Measurements from ENCODE around the gene TNFRSF19. TPM values are rescaled to one million over a fixed set of nuclear protein-coding genes. Genes with fewer than 3 reads are reported as not detected.
A peak's percentile ranks its signal among the peaks of the same experiment; 100 is the strongest.

TNFRSF19 gene
- total RNA-seq, 1 donor from 2014 or later = 19.0 TPM

DNA sequence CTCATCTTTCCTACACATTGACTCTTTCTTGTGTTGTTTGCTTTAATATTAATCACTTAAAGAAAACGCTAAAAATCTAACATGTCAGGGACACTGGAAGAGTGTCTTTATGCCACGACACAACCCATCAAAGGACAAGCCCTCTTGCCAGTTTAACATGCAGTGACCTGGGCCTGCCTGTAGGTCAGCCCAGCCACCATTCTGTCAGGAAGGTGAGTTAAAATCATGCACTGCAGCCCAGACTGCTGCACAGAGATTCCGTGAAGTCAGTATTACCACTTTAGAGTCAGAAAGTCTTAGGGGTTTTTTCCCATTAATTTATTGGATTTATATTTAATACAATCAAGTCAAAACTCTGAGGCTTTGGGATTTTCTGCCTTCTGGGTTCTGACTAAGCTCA, 58.0 kb downstream of the TNFRSF19 start:
- TF ChIP-seq, protein P1, sequence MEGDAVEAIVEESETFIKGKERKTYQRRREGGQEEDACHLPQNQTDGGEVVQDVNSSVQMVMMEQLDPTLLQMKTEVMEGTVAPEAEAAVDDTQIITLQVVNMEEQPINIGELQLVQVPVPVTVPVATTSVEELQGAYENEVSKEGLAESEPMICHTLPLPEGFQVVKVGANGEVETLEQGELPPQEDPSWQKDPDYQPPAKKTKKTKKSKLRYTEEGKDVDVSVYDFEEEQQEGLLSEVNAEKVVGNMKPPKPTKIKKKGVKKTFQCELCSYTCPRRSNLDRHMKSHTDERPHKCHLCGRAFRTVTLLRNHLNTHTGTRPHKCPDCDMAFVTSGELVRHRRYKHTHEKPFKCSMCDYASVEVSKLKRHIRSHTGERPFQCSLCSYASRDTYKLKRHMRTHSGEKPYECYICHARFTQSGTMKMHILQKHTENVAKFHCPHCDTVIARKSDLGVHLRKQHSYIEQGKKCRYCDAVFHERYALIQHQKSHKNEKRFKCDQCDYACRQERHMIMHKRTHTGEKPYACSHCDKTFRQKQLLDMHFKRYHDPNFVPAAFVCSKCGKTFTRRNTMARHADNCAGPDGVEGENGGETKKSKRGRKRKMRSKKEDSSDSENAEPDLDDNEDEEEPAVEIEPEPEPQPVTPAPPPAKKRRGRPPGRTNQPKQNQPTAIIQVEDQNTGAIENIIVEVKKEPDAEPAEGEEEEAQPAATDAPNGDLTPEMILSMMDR (IDR thresholded peaks at IDR 0.05; ENCODE audit: unreplicated experiment) = peak; percentile 39
- Mint-ChIP-seq H3K4me3 (ENCODE audit: low read depth) (no peak overlapping the region), H3K9me3 (ENCODE audit: low read depth) (peaks cover 3% of the 10 kb centered on the region), H3K27ac (no peak overlapping the region), H3K27me3 (peaks cover 11% of the 10 kb centered on the region), H3K36me3 (ENCODE audit: insufficient read depth) (peaks cover 4% of the 10 kb centered on the region), H3K4me1 (ENCODE audit: low read depth) (peaks cover 51% of the 10 kb centered on the region)
- no peak for DNase-seq (ENCODE audit: low spot score, unreplicated experiment)

DNA sequence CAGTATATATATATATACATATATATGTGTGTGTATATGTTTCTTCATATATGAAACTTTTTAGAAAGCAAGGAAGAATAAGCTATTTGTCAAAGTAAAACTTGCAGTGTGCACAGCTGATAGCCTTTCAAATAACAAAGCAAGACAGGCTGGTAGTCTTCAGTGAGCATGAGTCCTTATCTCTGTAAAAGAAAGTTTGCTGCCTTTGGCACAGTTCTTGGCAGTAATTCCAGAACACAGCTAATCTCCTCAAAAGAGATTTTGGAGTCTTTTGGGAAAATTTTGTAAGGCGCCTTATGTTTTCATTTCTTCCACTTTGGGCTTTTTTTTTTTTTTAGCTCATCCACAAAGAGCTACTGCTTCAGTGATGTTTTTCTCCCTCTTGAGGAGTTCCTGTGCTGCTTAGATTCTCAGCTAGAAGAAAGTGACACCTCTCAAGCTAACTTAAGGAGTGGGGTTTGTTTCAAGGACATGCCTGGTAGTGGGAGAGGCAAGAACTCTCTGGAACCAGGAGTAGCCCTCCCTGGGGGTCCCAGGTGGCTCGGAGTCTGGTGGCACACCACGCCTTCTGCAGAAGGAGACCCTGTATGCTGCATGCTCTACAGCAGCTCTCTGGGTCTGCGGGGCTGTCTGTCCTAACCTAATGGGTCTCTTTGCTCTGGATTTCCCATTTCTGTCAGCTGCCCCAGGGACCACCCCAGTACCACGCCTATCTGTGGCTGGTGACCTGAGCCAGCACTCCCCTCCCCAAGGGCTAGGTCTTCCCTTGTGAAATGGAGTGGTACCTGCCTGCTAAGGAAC, 58.8 kb downstream of the TNFRSF19 start:
- H3K4me1 Mint-ChIP-seq (ENCODE audit: low read depth) = peaks cover 55% of the 10 kb centered on the region

DNA sequence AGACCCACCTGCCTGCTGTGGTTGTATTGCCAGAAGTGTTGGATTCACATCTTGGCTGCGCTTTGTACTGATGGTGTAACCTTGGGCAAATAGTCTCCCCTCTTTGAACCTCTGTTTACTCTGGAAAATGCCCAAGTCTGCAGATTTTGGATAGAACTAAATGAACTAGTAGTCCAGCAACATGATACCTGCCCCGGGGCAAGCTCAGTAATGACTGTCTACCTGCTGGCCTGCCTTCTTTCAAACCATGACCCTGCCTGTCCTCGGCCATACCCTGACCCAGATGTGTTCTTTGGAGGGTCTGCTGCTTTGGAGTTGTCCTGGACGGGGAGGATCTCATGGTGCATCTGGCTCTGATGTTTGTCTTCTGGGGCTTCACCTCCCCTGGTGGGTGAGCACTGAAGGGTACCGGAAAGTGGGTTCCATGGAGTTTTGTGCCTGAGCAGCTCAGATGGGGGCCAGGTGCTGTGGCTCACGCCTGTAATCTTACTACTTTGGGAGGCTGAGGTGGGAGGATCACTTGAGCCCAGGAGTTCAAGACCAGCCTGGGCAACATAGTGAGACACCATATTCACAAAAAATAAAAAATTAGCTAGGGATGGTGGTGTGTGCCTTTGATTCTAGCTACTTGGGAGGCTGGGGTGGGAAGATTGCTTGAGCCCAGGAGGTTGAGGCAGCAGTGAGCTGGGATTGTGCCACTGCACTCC, 59.5 kb downstream of the TNFRSF19 start:
- Mint-ChIP-seq H3K27me3 (peaks cover 11% of the 10 kb centered on the region), H3K9me3 (ENCODE audit: low read depth) (no peaks in the 10 kb centered on the region), H3K4me1 (ENCODE audit: low read depth) (peaks cover 63% of the 10 kb centered on the region), H3K4me3 (ENCODE audit: low read depth) (no peak overlapping the region), H3K36me3 (ENCODE audit: insufficient read depth) (peaks cover 2% of the 10 kb centered on the region), H3K27ac (peak overlapping the region; percentile 72)
- DNase-seq (ENCODE audit: low spot score, unreplicated experiment) = no peak
- TF ChIP-seq, protein P1 (IDR thresholded peaks at IDR 0.05; ENCODE audit: unreplicated experiment) = no peak

More for the DNA sequence above, 58.8 kb downstream of the TNFRSF19 start:
- H3K27ac Mint-ChIP-seq = no peak overlapping the region
- peaks cover 11% of the 10 kb centered on the region for H3K27me3 Mint-ChIP-seq
- no peak for DNase-seq (ENCODE audit: low spot score, unreplicated experiment)
- H3K36me3 Mint-ChIP-seq (ENCODE audit: insufficient read depth) = peaks cover 4% of the 10 kb centered on the region
- TF ChIP-seq, protein P1 (IDR thresholded peaks at IDR 0.05; ENCODE audit: unreplicated experiment) = no peak
- no peak overlapping the region for H3K4me3 Mint-ChIP-seq (ENCODE audit: low read depth)
- peaks cover 2% of the 10 kb centered on the region for H3K9me3 Mint-ChIP-seq (ENCODE audit: low read depth)

- Mint-ChIP-seq H3K9me3 (ENCODE audit: low read depth) (no peaks in the 10 kb centered on the region), H3K4me3 (ENCODE audit: low read depth) (no peak overlapping the region), H3K36me3 (ENCODE audit: insufficient read depth) (peaks cover 2% of the 10 kb centered on the region), H3K27ac (peak overlapping the region; percentile 91), H3K4me1 (ENCODE audit: low read depth) (peaks cover 65% of the 10 kb centered on the region), H3K27me3 (peaks cover 11% of the 10 kb centered on the region)
- TF ChIP-seq, protein P1 (IDR thresholded peaks at IDR 0.05; ENCODE audit: unreplicated experiment) = no peak
- DNase-seq (ENCODE audit: low spot score, unreplicated experiment) = no peak
Measured at GRCh38 chr13:23630349-23631093, 60.3 kb downstream of the TNFRSF19 start.

All from progenitor cell of endocrine pancreas (in vitro differentiated cells).